NCI-H2171 treated with DMSO at 0.1 percent for 48 hours (cell line): Measurements from ENCODE around the gene ZBTB20.

Source experiments
- DNase-seq: peaks from one replicate; lab custom pipeline; 2025; lab: John Stamatoyannopoulos, UW

The ZBTB20 gene

GRCh38 chr3:115087512-115087911 is 59.6 kb downstream of the ZBTB20 start:
- no peak for DNase-seq

GRCh38 chr3:115086344-115086743 is 60.7 kb downstream of the ZBTB20 start:
- DNase-seq = no peak

- peak; percentile 71 for DNase-seq
These were observed 61.8 kb downstream of the ZBTB20 start for GRCh38 chr3:115085197-115085865.

GRCh38 chr3:115084686-115085085 is 62.4 kb downstream of the ZBTB20 start:
- DNase-seq = no peak

GRCh38 chr3:115082260-115082659 is 64.8 kb downstream of the ZBTB20 start:
- no peak for DNase-seq

- DNase-seq = peak; percentile 10
These were observed 65.6 kb downstream of the ZBTB20 start for GRCh38 chr3:115081444-115081843.

GRCh38 chr3:115077501-115078250 is 69.4 kb downstream of the ZBTB20 start:
- DNase-seq = no peak

- DNase-seq = no peak
These were observed 72.6 kb downstream of the ZBTB20 start for GRCh38 chr3:115074502-115074901.

- DNase-seq = no peak
These were observed 74.6 kb downstream of the ZBTB20 start for GRCh38 chr3:115072265-115073021.

- DNase-seq = no peak
These were observed 75.5 kb downstream of the ZBTB20 start for GRCh38 chr3:115071601-115072000.

GRCh38 chr3:115071166-115071565 is 75.9 kb downstream of the ZBTB20 start:
- no peak for DNase-seq

- no peak for DNase-seq
These were observed 78.3 kb downstream of the ZBTB20 start for GRCh38 chr3:115068799-115069198.

- DNase-seq = no peak
These were observed 84.6 kb downstream of the ZBTB20 start for GRCh38 chr3:115062412-115062956.

- no peak for DNase-seq
These were observed 85.1 kb downstream of the ZBTB20 start for GRCh38 chr3:115062009-115062408.

GRCh38 chr3:115052906-115053305 is 94.2 kb downstream of the ZBTB20 start:
- no peak for DNase-seq

- no peak for DNase-seq
These were observed 104.7 kb downstream of the ZBTB20 start for GRCh38 chr3:115042351-115042750.

GRCh38 chr3:115040673-115041286 is 106.3 kb downstream of the ZBTB20 start:
- peak; percentile 36 for DNase-seq

GRCh38 chr3:115040246-115040645 is 106.8 kb downstream of the ZBTB20 start:
- DNase-seq = no peak

- DNase-seq = no peak
These were observed 108.3 kb downstream of the ZBTB20 start for GRCh38 chr3:115038817-115039216.

- DNase-seq = no peak
These were observed 124.2 kb downstream of the ZBTB20 start for GRCh38 chr3:115022835-115023398.

GRCh38 chr3:115022199-115022598 is 124.9 kb downstream of the ZBTB20 start:
- DNase-seq = no peak

GRCh38 chr3:115021061-115021460 is 126.0 kb downstream of the ZBTB20 start:
- no peak for DNase-seq
